ENCODE results near the gene PCK1. TPM values are rescaled to one million over a fixed set of nuclear protein-coding genes. Genes with fewer than 3 reads are reported as not detected.

The PCK1 gene
- total and polyA plus RNA-seq, 10 donors: 0.04 to 0.67 (median 0.17) TPM; not detected in 3

DNA sequence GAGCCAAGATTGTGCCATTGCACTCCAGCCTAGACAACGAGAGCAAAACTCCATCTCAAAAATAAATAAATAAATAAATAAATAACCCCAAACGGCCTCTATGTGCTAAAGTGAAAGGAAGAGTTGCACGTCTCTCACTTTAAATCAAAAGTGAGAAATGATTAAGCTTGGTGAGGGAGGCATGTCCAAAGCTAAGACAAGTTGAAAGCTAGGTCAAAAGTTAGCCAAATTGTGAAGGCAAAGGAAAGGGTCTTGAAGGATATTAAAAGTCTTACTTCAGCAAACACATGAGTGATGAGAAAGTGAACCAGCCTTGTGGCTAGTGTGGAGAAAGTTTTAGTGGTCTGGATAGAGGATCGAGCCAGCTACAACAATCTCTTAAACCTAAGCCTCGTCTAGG lies 45.0 kb downstream of the PCK1 start:
- WGBS, 5 donors: 50 to 81% (median 64%) methylated on average over 5 of the region's 5 CpGs
- intact Hi-C loops (cut with DNase I; ENCODE audit: low total_unique reads): loop anchor here (10.0 kb wide), 1 partner anchor 49 kb away; no protein-coding TSS in a partner anchor
- Histone ChIP-seq H3K4me1 (peaks cover 0 to 20% (median 2%) of the 10 kb centered on the region in 6 donors), H3K4me3 (no peak overlapping the region), H3K9me3 (no peaks in the 10 kb centered on the region), H3K27ac (peak overlapping the region in 1 of 8 donors; percentile 22), H3K36me3 (peaks cover 0 to 47% (median 19%) of the 10 kb centered on the region in 6 donors), H3K27me3 (replicated peaks in 1 of 7) (no peaks in the 10 kb centered on the region)
- TF ChIP-seq POLR2AphosphoS5 (IDR thresholded peaks at IDR 0.05): no peak
- TF ChIP-seq POLR2A (IDR thresholded peaks at IDR 0.05): no peak
- TF ChIP-seq, protein P1, sequence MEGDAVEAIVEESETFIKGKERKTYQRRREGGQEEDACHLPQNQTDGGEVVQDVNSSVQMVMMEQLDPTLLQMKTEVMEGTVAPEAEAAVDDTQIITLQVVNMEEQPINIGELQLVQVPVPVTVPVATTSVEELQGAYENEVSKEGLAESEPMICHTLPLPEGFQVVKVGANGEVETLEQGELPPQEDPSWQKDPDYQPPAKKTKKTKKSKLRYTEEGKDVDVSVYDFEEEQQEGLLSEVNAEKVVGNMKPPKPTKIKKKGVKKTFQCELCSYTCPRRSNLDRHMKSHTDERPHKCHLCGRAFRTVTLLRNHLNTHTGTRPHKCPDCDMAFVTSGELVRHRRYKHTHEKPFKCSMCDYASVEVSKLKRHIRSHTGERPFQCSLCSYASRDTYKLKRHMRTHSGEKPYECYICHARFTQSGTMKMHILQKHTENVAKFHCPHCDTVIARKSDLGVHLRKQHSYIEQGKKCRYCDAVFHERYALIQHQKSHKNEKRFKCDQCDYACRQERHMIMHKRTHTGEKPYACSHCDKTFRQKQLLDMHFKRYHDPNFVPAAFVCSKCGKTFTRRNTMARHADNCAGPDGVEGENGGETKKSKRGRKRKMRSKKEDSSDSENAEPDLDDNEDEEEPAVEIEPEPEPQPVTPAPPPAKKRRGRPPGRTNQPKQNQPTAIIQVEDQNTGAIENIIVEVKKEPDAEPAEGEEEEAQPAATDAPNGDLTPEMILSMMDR (IDR thresholded peaks at IDR 0.05 in 8 of 11, conservative IDR thresholded peaks at IDR 0.05 in 3 of 11): no peak
- no peak for DNase-seq

DNA sequence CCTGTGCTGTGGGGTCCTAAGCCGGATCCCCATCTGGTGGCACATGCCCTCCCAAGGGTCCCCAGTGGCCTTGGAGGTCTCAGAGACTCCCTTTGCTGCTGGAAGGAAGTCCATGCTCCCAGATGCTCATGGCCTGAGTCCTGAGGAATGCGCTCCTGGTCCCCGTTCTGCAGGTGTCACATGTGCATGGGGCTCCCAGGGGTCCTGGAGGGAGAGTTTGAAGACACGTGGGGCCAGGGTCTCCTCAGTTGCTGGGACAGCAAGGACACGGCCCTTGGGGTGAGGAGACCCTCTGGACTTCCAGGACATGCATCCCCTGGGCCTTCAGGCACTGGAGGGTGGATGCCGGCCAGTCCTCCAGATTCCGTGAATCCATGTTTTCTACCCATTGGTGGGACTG lies 47.6 kb downstream of the PCK1 start:
- TF ChIP-seq POLR2AphosphoS5 (IDR thresholded peaks at IDR 0.05): no peak
- TF ChIP-seq, protein P1 (IDR thresholded peaks at IDR 0.05 in 8 of 11, conservative IDR thresholded peaks at IDR 0.05 in 3 of 11): no peak
- TF ChIP-seq POLR2A (IDR thresholded peaks at IDR 0.05): no peak
- Histone ChIP-seq H3K9me3 (no peaks in the 10 kb centered on the region), H3K27ac (no peak overlapping the region), H3K27me3 (replicated peaks in 1 of 7) (no peaks in the 10 kb centered on the region), H3K36me3 (peaks cover 0 to 73% (median 33%) of the 10 kb centered on the region in 6 donors), H3K4me3 (no peak overlapping the region), H3K4me1 (peaks cover 0 to 20% (median 2%) of the 10 kb centered on the region in 6 donors)
- peak; percentile 43 for DNase-seq
- 67 to 96% (median 79%) methylated on average over 3 to 7 of the region's 7 CpGs for WGBS, 5 donors
- intact Hi-C loops (cut with DNase I; ENCODE audit: low total_unique reads): loop anchor here (10.0 kb wide), 1 partner anchor 46 kb away; no protein-coding TSS in a partner anchor

DNA sequence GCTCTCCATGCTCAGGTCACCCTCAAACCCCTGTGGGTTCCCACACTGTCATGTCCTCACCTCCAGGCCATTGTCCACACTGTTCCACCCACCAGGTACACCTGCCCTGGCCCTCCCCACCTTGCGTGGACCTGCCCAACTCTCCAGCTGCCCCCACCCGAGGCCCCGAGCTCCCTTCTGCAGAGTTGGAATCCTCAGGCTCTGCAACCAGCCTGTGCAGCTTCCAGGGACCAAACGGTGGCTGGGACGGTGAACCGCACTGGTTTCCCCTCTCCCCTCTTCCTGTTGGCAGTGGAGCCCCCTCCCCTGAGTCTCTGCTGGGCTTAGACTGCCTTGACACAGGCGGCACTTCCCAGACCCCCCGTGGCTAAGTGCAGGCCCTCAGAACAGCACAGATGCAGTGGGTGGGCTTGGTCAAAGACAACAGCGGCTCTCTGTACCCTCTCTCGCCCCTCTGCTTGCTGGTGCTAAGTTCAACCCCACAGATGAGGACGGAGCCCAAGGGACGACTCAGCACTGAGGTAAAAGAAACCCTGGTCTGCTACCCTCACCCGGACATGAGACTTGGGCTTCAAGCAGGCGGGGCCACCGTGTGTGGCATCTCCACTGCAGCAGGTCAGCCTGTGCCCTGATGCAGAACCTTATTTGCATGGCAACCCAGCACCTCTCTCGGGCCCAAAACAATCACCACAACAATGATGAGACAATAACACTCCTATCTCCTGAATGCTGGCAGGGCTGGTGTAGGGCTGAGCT lies 48.4 kb downstream of the PCK1 start:
- intact Hi-C loops (cut with DNase I; ENCODE audit: low total_unique reads): loop anchor here (10.0 kb wide), 1 partner anchor 46 kb away; no protein-coding TSS in a partner anchor

More for the DNA sequence above, 48.4 kb downstream of the PCK1 start:
- Histone ChIP-seq H3K27ac (no peak overlapping the region), H3K27me3 (replicated peaks in 1 of 7) (no peaks in the 10 kb centered on the region), H3K9me3 (no peaks in the 10 kb centered on the region), H3K4me1 (peaks cover 0 to 20% (median 2%) of the 10 kb centered on the region in 6 donors), H3K4me3 (no peak overlapping the region), H3K36me3 (peaks cover 0 to 79% (median 35%) of the 10 kb centered on the region in 6 donors)
- TF ChIP-seq, protein P1 (IDR thresholded peaks at IDR 0.05 in 8 of 11, conservative IDR thresholded peaks at IDR 0.05 in 3 of 11): no peak
- TF ChIP-seq POLR2AphosphoS5 (IDR thresholded peaks at IDR 0.05) (no peak), POLR2A (IDR thresholded peaks at IDR 0.05) (no peak)
- WGBS, 5 donors: 79 to 84% (median 81%) methylated on average over 13 to 16 of the region's 16 CpGs
- DNase-seq: peak; percentile 69

Measured in spleen (tissue), 11 donors.